ENCODE results near the gene QTRT2. TPM values are rescaled to one million over a fixed set of nuclear protein-coding genes. Genes with fewer than 3 reads are reported as not detected.

The QTRT2 gene
- total RNA-seq: 21.4 TPM

- intact Hi-C loops (cut with DNase I): no loop called here
- ATAC-seq: peak; percentile 100
- DNase-seq (ENCODE audit: low spot score): peak; percentile 99
Observed at GRCh38 chr3:114056130-114057010, at the start of gene QTRT2, which contains the start of gene CCDC191. QTRT2 (plus strand) TSS chr3:114056737; CDS start chr3:114065258, 8,521 bp downstream. CCDC191 (minus strand) TSS chr3:114056526; CDS start chr3:114056466, 60 bp downstream.

DNA sequence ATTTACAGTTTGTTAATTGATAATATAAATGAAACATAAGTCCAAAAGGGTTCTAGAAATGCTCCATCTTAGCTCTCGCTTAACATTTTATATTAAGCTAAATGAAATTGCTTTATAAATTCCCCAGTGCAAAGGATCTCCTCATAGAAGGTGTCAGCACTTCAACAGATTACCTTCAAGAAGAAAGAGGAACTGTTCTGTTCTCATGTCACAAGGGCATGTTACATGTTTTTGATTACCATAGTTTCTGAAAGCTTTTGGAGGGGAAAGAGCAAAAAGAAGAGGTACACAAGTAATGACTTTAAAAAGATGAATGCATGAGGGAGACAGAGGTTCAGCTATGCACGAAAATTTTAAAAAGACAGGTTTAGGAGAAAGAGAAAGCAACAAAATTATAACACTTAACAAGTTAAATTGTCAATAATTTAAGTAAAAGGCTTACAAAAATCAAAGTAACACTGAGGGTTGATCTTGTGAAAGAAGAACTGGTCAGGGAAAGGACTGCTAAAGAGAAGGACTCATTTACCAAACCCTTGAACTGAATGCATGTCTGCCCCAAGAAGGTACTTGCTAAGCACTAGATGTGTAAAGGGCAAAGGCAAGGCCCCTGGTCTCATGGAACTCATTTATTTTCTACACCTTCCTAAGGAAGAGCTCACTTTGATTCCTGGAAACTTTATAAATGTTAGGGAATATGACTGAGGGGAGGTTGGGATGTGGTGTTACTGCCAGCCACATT lies 45.3 kb upstream of the QTRT2 start:
- no peak for DNase-seq (ENCODE audit: low spot score)
- intact Hi-C loops (cut with DNase I): no loop called here
- no peak for ATAC-seq

DNA sequence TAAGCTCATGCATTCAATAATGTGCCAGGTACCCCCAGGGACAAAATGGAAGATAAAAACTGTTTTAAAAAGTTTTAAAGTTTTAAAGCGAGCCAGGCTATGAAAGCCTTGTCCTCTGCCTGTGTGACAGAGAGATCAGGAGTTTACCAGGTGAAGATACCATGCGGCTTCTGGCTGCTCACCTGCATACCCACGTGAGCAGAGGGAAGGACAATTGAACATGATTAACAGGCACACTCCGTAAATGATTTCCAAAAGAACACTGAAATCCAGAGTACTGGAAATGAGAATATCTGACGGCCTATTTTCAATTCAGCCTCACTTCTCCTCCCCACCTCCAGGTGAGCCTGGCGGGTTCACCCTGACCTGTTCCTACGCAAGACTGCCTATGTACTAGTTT lies 42.3 kb upstream of the QTRT2 start:
- no peak for DNase-seq (ENCODE audit: low spot score)
- ATAC-seq: no peak
- intact Hi-C loops (cut with DNase I): no loop called here

- DNase-seq (ENCODE audit: low spot score) (no peak), ATAC-seq (no peak)
- intact Hi-C loops (cut with DNase I): no loop called here
Observed at GRCh38 chr3:114019486-114019885, 37.1 kb upstream of the QTRT2 start.

DNA sequence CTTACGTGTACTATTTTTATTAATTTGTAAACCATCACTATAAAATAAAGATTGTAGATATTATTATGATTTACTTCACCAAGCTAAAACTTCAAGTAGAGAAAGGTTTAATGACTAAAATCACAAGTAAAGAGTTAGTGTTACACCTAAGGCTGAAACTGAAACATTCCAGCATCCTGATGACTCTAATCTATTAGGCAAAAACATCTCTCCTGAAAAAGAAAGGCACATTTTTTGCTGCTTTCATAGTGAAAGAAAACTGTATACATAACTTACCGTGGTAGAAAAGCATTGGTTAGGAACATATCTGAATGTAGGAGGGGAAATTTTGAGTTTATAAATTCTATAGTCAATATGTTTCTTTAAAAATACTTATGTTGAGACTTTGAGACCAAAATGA lies 35.6 kb upstream of the QTRT2 start:
- DNase-seq (ENCODE audit: low spot score) (no peak), ATAC-seq (no peak)
- intact Hi-C loops (cut with DNase I): no loop called here

DNA sequence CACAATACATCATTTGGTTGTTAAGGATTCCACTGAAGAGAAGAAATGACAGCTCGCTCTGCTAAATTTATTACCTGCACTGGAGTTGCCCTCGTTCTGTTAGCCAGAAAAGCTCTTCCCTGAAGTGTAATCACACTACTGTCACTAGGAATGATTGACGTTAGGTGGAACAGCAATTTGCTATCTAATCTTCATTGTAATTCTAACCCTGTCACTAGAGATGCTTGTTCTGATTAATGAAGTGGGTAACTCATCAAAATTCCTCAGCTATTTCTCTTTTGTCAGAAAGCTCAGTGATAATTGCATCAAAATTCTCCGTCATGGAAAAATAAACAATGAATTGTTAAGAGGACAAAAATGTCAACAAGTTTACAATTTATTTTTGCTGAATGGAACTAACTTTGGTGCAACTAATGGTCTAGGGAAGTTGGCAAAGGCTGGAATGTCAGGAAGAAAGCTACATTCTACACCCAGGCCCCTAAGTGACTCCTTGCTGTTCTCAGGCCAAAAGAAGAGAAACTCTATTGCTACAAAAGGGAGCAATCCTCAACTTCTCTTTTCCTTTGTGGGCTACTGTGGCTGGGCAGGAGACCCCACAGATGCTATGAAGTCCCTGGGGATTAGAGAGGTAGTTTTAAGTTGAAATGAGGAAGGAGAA lies 34.3 kb upstream of the QTRT2 start:
- ATAC-seq (no peak), DNase-seq (ENCODE audit: low spot score) (no peak)
- intact Hi-C loops (cut with DNase I): no loop called here

DNA sequence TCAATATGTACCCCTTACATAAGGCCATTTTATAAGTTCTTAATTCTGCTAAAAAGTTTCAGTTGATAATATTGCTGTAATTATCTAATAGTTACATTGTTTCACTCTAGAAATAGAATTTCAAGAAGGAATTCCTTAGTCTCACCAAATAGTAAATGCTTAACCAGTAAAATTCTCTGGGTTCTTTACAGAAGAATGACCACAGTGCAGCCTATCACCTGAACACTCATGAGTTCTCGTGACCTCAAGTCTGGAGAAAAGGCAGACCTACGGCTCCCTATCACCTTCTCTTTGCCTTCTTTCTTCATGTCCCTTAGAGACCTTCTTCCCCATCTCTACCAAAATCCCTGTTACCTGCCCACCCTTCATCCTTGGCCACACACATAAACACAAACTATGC lies 31.1 kb upstream of the QTRT2 start:
- DNase-seq (ENCODE audit: low spot score) (no peak), ATAC-seq (no peak)
- intact Hi-C loops (cut with DNase I): no loop called here

DNA sequence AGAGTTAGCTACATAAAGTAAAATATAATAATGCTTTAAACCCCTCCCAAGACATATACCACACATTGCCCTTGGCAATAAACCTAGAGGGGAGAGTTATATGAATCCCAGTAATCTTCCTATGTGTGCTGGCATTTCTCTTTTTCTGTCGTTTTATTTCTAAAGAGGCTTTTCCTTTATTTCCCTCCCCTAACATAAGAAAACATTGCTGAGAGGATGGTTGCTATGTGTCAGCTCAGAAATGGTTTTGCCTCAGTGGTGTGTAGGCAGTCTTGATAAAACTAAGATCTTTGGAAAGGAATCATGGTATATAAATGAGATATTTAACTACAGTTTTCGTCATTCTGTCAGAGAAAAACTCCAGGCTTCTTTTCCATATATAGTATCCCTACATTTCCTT lies 30.2 kb upstream of the QTRT2 start:
- DNase-seq (ENCODE audit: low spot score) (no peak), ATAC-seq (no peak)
- intact Hi-C loops (cut with DNase I): no loop called here

GRCh38 chr3:114033721-114034120 lies 22.8 kb upstream of the QTRT2 start:
- ATAC-seq (no peak), DNase-seq (ENCODE audit: low spot score) (no peak)
- intact Hi-C loops (cut with DNase I): no loop called here

DNA sequence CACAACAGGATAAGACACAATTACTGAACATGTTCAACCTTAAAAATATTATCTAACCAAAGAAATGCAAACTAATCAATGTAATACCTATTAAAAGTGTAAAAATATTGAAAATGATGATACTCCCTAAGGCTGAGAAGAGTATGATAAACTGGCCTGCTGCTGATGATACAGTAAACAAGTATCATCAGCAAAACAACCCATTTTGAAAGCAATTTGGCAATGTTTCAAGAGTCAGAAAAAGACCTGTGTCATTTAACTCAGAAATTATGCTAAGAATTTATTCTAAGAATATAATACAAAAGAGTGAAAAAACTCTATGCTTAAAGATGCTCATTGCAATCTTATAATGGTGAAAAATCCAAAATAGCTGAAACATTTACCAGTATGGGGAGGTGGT lies 22.3 kb upstream of the QTRT2 start:
- ATAC-seq (no peak), DNase-seq (ENCODE audit: low spot score) (no peak)
- intact Hi-C loops (cut with DNase I): no loop called here

DNA sequence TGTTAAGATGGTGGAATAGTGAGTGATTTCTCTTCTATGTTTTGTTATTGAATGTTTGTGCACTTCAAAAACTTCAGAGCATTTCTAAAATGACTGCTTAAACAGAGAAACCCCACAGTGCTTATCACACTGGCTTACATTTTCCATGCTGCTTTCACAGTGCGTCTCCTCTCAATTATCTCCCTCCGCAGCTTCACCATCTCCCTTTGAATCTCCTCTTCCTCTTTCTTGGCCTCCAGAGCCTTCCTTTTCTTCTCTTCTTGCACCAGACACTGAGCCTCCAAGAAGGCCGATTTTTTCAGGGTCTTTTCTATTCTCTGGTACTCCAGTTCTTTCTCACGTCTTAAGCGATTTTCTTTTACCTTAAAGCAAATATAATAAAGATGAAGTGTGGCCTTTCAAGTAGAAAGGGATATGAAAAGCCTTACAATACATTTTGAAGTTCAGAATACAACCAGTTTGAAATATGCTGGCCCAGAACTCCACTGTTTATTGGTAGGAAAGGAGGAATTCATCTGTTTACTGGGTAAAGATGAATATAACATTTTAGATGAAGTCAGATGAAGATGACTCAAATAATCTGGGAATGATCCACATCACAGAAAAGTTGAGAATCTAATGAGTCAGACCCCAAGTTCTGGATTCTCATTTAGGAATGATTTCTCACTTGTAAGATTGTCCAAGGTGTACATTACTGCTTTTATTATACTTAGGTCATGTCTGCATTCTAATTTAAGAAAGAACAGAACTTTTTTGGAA lies 21.6 kb upstream of the QTRT2 start:
- intact Hi-C loops (cut with DNase I): no loop called here
- ATAC-seq (no peak), DNase-seq (ENCODE audit: low spot score) (no peak)

- DNase-seq (ENCODE audit: low spot score) (no peak), ATAC-seq (no peak)
- intact Hi-C loops (cut with DNase I): no loop called here
Observed at GRCh38 chr3:114035896-114036295, 20.6 kb upstream of the QTRT2 start.

DNA sequence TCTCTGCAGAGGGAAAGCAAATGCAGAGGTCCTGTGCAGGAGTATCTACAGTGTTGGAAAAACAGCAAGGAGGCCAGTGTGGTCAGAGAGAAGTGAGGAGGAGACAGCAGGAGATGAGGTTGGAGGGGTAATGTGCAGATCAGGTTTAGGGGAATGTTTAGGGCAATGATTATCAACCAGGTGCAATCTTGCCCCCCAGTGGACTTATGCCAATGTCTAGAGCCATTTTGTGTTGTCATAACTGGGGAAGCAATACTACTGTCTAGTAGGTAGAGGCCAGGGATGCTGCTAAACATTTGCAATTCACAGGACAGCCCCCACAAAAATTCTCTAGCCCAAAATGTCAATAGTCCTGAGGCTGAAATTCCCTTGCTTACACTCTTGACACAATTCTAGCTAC lies 13.3 kb upstream of the QTRT2 start:
- DNase-seq (ENCODE audit: low spot score) (no peak), ATAC-seq (no peak)
- intact Hi-C loops (cut with DNase I): no loop called here

- intact Hi-C loops (cut with DNase I): no loop called here
Observed at GRCh38 chr3:114052216-114052615, 4.3 kb upstream of the QTRT2 start.

GRCh38 chr3:114057011-114057347 lies 442 bp downstream of the QTRT2 start:
- intact Hi-C loops (cut with DNase I): no loop called here
- no peak for DNase-seq (ENCODE audit: low spot score)
- no peak for ATAC-seq

More at GRCh38 chr3:114052216-114052615, 4.3 kb upstream of the QTRT2 start:
- DNase-seq (ENCODE audit: low spot score) (no peak), ATAC-seq (no peak)

GRCh38 chr3:114058646-114059045 lies 2.1 kb downstream of the QTRT2 start:
- intact Hi-C loops (cut with DNase I): no loop called here
- DNase-seq (ENCODE audit: low spot score) (no peak), ATAC-seq (no peak)

DNA sequence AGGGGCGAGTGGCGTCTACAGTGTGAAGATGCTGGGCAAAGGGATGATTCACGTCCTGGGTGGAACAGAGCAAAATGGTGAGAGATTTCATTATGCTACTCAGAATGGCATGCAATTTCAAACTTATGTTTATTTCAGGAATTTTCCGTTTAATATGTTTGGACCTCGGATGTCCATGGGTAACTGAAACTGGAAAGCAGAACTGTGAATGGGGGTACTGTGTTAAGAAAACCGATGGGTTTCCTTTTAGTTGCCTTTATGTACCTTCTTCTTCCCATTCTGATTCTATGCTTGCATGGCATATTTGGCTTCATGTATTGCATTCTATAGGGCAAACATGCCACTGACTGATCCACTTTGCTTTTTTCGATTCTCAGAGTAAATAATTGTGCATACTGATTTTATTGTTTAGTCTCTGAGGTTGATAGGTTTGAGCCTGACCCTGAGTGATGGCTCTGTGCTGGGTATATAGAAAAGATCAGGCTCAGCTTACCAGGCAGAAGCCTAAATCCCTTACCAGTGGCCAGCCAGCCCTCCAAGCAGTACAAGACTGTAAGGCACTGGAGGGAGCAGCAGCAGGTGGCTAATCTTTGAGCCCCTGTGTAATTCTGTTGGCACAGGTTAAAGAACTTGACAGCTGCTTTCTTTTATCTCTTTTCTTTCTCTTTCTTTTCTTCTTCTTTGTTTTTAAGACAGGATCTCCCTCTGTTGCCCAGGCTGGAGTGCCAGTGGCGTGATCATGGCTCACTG lies 4.5 kb downstream of the QTRT2 start:
- ATAC-seq (no peak), DNase-seq (ENCODE audit: low spot score) (no peak)
- intact Hi-C loops (cut with DNase I): no loop called here

DNA sequence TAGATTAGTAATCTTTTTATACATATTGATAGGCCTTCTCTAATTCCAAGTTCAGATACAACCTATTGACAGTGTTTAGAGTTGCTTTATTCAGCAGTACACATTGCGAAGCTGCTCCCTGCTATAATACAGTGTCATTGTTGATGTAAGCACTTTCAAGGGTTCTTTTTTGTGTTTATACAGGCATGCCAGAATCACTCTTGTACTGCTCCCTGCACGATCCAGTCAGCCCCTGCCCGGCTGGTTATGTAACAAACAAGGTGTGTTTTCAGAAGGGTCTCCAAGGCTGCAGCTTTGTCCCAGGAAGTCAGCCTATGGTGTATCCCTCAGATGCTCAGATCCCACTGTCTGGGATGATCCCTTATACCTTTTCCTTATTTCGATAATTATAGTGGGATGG lies 11.3 kb downstream of the QTRT2 start:
- no peak for ATAC-seq
- intact Hi-C loops (cut with DNase I): no loop called here
- DNase-seq (ENCODE audit: low spot score): no peak

- DNase-seq (ENCODE audit: low spot score): no peak
- intact Hi-C loops (cut with DNase I): no loop called here
- ATAC-seq: no peak
Observed at GRCh38 chr3:114068336-114068735, 11.8 kb downstream of the QTRT2 start.

Data from sciatic nerve (tissue), 2 donors.